Type B pancreatic cell (in vitro differentiated cells): ENCODE data around the gene DYRK3. TPM values are rescaled to one million over a fixed set of nuclear protein-coding genes. Genes with fewer than 3 reads are reported as not detected.

Source experiments
- DNase-seq: peaks from one replicate; pipeline ENCODE4 v3.0.0; 2021; ENCODE audit warnings: mixed read lengths; ENCODE audit not compliant: unreplicated experiment; ENCODE audit errors: extremely low spot score
- H3K27ac Mint-ChIP-seq: 2 replicates; pipeline ENCODE4 v1.8.0; 2021; ENCODE audit warnings: mild to moderate bottlenecking, mixed read lengths
- H3K27me3 Mint-ChIP-seq: 2 replicates; pipeline ENCODE4 v1.8.0; 2021; ENCODE audit warnings: mixed read lengths
- H3K36me3 Mint-ChIP-seq: 2 replicates; pipeline ENCODE4 v1.8.0; 2021; ENCODE audit warnings: mixed read lengths
- H3K4me1 Mint-ChIP-seq: one replicate; pipeline ENCODE4 v1.8.0; 2021; ENCODE audit warnings: mixed read lengths; ENCODE audit not compliant: unreplicated experiment
- H3K4me3 Mint-ChIP-seq: 2 replicates; pipeline ENCODE4 v1.8.0; 2021; ENCODE audit warnings: mild to moderate bottlenecking, mixed read lengths
- H3K9me3 Mint-ChIP-seq: 2 replicates; pipeline ENCODE4 v1.8.0; 2021; ENCODE audit warnings: mixed read lengths
- CTCF ChIP-seq: fragments of 200-600 bp; sonication (generic); conservative IDR thresholded peaks from 2 replicates; pipeline ENCODE4 v1.5.0; 2021; ENCODE audit warnings: antibody characterized with exemption, mild to moderate bottlenecking
- total RNA-seq: library from RNA; stranded (reverse); gene quantifications from 2 replicates; pipeline ENCODE4 v1.2.1, GENCODE V29; 2021; ENCODE audit warnings: low replicate concordance

The DYRK3 gene
- total RNA-seq, 1 donor from 2014 or later = 7.2 TPM

DNA sequence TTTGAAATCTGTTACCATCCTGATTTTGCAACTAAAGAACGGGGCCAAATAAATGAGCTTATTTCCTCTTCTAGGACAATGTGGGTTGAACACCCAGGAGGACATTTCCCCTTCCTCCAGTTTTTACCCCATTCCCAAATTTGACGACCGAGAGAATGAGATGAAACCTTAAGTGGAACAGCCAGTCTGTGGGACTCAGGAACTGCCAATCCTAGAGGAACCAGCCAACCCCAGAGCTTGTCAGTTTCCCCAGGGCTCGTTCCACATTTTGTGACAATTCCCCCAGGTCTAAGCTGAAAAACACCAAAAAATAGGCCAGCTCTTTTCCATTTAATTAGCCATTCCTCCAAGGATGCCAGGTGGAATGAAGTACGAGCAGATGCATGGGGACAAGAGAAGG, 28.0 kb downstream of the DYRK3 start:
- Mint-ChIP-seq H3K4me3 (no peak overlapping the region), H3K36me3 (no peaks in the 10 kb centered on the region), H3K27ac (no peak overlapping the region), H3K4me1 (peaks cover 4% of the 10 kb centered on the region), H3K27me3 (peaks cover 65% of the 10 kb centered on the region), H3K9me3 (no peaks in the 10 kb centered on the region)
- DNase-seq = no peak
- no peak for TF ChIP-seq CTCF

DNA sequence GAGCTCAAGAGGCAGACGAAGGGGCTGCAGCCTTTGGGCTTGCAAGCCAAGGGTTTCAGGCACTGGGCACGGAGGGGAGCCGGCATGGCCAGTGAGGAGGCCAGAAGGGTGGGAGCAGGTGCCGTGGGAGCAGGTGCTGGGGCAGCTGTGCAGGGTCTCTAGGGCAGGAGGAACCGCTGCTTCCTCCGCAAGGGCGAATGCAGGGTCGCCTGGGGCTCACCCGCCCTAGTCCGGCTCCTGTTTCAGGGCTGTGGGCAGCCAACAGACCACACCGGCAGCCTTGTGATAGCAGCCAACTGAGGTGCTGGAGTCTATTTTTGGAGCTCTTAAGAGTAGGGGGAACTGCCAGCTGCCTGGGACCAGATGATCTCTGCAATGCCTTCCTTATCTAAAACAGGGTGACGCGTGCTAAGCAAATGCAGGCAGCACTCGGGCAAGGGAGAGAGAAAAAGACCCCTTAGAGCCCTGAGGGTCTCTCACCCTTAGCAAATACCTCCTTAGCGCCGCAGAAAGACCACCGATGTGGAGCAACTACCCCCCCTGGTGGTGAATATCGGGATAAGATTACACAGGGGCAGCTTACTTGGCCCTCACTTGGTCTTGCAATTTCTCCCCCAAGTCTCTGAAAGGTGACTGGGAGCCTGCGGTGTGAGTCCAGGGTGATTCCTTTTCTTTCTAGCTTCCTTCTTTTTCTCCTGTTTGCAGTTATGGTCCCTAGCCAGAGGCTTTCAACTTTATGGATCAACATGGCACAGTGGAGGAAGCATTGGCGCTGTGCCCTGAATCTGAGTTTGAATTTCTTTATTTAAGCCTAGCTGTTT, 28.7 kb downstream of the DYRK3 start:
- Mint-ChIP-seq H3K9me3 (no peaks in the 10 kb centered on the region), H3K27me3 (peaks cover 61% of the 10 kb centered on the region), H3K27ac (no peak overlapping the region), H3K4me3 (peak overlapping the region; percentile 77), H3K4me1 (no peaks in the 10 kb centered on the region), H3K36me3 (no peaks in the 10 kb centered on the region)
- peak; percentile 77 for DNase-seq
- peak; percentile 95 for TF ChIP-seq CTCF

DNA sequence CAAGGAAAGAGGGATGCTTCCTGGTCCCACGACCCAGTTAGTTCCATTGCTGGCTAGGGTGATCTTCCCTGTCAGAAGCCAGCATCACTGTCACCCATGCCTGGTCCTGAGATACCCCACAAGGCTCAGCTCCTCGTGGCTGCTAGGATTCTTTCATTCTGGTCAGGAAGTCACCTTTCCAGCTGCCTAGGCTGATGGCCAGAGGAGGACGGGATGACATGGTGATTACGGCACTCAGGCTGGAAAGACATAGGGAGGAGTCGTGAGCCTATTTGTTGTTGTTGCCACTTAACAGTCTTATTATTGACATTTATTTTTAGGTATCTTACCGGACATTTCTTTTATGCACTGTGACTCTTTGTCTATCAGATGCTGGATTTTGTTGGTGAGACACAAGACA, 29.4 kb downstream of the DYRK3 start:
- no peak for TF ChIP-seq CTCF
- Mint-ChIP-seq H3K4me1 (no peaks in the 10 kb centered on the region), H3K36me3 (no peaks in the 10 kb centered on the region), H3K4me3 (no peak overlapping the region), H3K27me3 (peaks cover 61% of the 10 kb centered on the region), H3K9me3 (no peaks in the 10 kb centered on the region), H3K27ac (no peak overlapping the region)
- DNase-seq = no peak

DNA sequence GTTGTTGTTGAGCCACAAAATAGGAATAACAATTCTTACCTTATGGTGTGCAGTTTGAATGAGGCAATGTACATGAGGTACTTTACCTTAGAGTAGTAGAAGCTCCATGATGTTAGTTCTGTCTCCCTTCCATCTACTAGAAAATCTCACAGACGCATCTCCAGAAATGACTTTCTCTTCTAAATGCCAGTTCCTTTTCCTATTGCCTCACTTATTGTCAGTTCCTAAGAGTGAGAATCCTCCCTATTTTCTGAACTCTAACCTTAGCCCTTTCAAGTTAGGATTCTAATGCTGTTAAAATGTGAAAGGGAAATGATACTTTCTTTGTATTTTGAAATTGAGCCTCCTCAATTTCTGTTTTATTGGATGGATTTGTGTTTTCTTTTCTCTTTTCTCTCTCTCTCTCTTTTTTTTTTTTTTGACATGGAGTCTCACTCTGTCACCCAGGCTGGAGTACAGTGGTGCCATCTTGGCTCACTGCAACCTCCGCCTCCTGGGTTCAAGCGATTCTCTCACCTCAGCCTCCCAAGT, 30.8 kb downstream of the DYRK3 start:
- TF ChIP-seq CTCF = no peak
- H3K4me1 Mint-ChIP-seq = peaks cover 5% of the 10 kb centered on the region

GRCh38 chr1:206666954-206667665, 31.8 kb downstream of the DYRK3 start:
- H3K4me1 Mint-ChIP-seq = peaks cover 5% of the 10 kb centered on the region
- no peak overlapping the region for H3K27ac Mint-ChIP-seq
- peaks cover 55% of the 10 kb centered on the region for H3K27me3 Mint-ChIP-seq
- H3K4me3 Mint-ChIP-seq = no peak overlapping the region
- no peaks in the 10 kb centered on the region for H3K9me3 Mint-ChIP-seq
- H3K36me3 Mint-ChIP-seq = no peaks in the 10 kb centered on the region
- no peak for TF ChIP-seq CTCF
- no peak for DNase-seq

More for the DNA sequence above, 30.8 kb downstream of the DYRK3 start:
- no peak for DNase-seq
- H3K9me3 Mint-ChIP-seq = no peaks in the 10 kb centered on the region
- no peak overlapping the region for H3K27ac Mint-ChIP-seq
- no peaks in the 10 kb centered on the region for H3K36me3 Mint-ChIP-seq
- peaks cover 59% of the 10 kb centered on the region for H3K27me3 Mint-ChIP-seq
- no peak overlapping the region for H3K4me3 Mint-ChIP-seq
